Activated gamma-delta T cell treated with anti-CD3 and anti-CD28 coated beads, Interleukin-2, amount 50 U/mL, for 16 hours (primary cell): ENCODE results near the gene RBMY1J.
"Not testable (repeated sequence)": the region's sequence is repeated elsewhere in the genome, so short reads cannot be mapped to it uniquely, and the experiment has no call there.

Source experiments
- DNase-seq: peaks from one replicate; pipeline ENCODE4 v3.0.0-alpha.2; 2020; ENCODE audit warnings: low read depth

The RBMY1J gene

DNA sequence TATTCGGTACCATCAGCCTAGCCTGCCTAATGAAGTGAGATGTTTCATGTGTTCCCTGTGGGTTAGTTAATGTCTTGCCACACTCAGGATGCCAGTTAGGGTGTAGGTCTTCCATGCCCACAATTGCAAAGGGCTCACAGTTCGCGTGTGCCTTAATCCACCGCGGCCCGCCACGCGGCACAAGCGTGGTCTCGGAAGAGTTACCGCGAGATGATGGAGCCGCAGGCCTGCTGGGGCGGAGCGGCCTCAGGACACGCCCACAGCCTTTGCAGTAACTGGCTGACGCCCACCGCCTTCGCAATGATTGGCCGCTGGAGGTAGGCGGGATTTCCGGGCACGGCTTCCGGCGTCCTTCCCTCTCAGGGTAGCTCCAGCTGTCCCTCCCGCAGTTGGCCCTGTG is at the start of gene RBMY1J:
Gene RBMY1J (plus strand): TSS at position 301 of the 400 bp plus-strand sequence. CDS start 2,038 bp downstream, outside the sequence.
- DNase-seq, result not testable (repeated sequence)

GRCh38 chrY:22367416-22367815 is 35.8 kb upstream of the RBMY1J start:
- no peak for DNase-seq

- DNase-seq, result no peak
These were observed 32.6 kb upstream of the RBMY1J start for GRCh38 chrY:22370623-22371022.

DNA sequence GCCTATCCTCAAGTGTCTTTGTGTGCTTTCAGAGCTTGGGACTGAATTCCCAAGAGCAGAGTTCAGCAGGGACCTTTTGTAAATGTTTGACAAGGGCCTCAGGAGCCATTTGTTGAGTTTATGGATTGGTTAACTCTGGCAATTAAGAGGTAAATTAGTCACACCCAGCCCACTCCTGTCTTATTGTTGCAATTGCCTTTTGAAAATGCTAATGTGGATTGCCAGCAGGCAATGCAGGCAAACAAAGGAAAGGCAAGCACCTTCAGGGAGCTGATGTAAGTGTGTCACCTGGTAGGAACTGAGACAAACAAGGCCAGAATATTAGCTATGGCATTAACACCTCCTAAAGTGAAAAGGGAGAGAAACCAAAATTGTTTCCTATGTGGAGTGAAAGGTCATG is 29.7 kb upstream of the RBMY1J start:
- DNase-seq, result no peak

DNA sequence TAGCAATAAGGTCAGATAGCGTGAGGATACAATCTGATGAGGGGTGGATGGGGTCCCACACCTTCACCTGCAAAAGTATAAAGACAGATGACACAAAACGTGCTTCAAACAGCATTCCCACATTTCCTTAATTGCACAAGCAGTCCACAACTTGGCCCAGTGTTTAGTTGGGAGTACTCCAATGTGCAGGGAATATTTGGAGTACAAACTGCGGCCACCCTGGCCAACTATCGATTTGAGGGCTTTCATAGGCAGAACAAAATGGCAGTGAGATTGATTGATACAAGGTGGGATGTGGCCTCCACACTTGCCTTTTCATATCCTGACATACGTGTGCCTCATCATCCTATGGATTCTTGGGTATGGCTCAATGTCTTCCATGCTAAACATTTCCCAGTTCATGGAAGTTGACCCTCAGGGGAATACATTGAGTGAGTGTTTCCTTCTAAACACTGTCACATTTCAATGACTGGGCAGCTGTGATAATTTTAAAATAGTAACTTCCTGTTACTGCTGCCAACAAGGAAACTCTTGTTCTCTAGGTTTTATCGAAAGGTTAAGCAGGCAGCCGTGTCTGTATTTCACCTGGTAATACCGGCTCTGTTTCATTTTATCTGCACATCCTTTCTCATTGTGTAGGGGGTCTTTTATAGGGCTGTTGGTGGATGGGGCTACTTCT is 41.6 kb downstream of the RBMY1J start:
- DNase-seq, result not testable (repeated sequence)

- not testable (repeated sequence) for DNase-seq
These were observed 52.3 kb downstream of the RBMY1J start for GRCh38 chrY:22455522-22455921.

- not testable (repeated sequence) for DNase-seq
These were observed 58.8 kb downstream of the RBMY1J start for GRCh38 chrY:22461962-22462361.
